NCI-H146 treated with DMSO at 0.1 percent for 48 hours (cell line): Measurements from ENCODE around the gene TRMT44.

Source experiments
- DNase-seq: peaks from one replicate; lab custom pipeline; 2025; ENCODE audit not compliant: unreplicated experiment; lab: John Stamatoyannopoulos, UW

Gene TRMT44

DNA sequence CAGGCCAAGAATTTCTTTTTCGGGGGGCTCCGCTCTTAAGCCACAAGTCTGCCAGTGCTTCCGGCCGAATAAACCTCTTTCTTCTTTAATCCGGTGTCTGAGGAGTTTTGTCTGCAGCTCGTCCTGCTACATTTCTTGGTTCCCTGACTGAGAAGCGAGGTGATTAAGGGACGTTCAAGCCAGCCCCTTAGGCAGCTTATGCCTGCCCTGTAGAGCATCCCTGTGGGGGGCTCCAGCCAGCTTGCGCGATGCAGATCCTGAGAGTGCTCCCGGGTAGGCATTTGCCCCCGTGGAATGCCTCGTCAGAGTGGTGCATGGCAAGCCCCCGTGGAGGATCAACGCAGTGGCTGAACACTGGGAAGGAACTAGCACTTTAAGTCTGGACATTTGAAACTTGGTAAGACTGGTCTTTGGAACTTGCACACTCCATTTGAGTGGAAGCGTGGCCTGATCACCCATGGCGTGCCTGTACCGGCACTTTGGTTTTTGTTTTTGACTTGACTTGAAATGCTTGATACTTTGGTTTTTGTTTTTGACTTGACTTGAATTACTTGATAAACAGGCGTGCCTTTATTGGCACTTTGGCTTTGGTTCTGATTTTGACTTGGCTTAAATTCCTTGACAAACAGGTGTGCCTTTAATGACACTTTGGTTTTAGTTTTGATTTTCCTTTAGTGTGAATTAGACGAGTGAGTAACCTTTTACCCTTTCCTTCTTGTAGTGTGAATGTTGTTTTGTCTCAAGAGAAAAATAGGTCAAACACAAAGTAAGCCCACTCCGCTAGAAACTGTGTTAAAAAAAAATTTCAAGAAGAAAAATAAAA is 6.1 kb upstream of the TRMT44 start:
- DNase-seq, result no peak

DNA sequence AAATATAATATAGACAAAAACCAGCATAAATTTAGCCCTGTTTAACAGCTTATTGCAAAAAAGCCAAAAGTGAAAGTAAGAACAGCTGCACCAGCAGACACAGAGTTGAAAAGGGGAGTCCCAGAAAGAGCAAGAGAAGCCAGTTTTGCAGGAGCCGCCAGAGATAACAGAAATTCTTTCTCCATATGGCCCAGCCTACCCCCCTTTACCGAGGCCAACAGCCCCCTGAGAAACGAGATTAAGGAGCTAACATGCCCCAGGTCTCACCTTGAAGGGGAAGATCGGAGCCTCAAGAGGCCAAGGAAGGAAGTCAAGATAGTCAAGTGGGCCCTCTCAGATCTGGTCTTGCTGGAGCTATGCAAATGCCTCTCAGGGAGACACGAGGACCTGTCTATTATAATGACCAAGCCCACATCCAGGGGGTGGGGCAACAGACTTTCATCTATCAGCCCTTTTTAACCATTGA is 4.9 kb upstream of the TRMT44 start:
- DNase-seq, result no peak

DNA sequence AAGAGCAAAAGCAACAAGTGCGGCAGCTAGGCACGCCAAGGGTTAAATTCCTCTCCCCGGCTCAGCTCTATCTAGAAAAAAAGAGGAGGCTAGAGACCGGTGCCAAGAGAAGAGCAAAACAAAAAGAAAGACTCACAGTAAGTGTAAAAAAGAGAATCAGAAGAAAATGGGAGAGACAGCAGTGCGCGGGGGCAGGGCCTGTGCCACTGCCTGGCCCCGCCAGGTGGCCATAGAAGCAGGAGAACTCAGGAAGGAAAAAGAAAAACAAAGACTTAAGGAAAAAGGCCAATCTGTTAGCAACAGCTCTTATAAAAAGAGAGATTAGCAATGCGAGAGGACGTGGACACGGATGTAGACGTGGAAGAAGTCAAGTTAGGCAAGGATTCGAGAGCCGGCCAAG is 3.3 kb upstream of the TRMT44 start:
- DNase-seq, result no peak

DNA sequence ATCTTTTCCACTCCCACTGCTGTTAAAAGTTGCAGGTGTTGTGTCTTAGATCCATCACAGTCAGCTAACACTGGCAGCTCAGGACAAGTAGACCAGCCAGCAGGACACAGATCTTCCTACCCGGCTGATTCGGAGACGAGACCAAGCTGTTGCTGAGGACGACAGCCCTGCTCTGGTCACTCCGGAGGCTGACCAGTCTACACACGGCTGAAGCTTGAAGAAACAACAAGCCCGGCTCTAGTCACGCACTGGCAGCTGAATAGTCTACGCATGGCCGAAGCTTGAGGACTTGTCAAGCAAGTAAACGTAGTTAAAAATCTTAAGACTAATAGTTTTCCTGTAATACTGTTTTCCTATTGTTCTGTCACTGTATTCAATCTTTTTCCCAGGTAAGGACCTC is 1.8 kb upstream of the TRMT44 start:
- no peak for DNase-seq

DNA sequence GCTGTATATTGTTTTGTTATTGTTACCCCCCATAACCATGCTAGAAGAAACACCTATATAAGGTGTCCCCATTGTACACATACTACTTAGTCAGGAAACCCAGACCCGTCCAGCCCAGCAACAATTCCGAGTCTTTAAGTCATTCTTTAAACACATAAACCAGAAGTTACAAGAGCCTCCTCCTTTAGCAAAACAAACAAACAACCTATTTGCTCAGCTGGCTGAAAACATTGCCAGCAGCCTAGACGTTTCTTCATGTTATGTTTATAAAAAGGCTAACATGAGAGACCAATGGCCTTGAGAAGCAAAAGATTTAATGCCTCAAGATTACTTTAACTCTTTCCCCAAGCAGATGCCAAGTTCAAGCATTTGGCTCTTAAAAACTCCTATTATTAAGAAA is 1.4 kb upstream of the TRMT44 start:
- no peak for DNase-seq

DNA sequence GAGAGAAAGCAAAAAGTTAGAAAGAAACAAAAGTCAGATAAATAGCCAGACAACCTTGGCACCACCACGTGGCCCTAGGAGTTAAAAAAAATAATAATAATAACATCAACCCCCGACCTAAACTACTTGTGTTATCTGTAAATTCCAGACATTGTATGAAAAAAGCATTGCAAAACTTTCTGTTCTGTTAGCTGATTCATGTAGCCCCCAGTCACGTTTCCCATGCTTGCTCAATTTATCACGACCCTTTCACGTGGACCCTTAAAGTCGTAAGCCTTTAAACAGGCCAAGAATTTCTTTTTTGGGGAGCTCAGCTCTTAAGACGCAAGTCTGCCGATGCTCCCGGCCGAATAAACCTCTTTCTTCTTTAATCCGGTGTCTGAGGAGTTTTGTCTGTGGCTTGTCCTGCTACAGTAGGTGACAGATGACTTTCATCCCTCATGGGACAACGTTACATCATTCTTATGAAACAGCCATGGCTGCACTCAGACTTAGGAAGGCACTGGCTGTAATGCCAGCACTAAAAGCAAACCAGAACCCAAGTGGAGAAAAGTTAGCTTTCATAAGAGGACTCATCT is 574 bp upstream of the TRMT44 start:
- no peak for DNase-seq

DNA sequence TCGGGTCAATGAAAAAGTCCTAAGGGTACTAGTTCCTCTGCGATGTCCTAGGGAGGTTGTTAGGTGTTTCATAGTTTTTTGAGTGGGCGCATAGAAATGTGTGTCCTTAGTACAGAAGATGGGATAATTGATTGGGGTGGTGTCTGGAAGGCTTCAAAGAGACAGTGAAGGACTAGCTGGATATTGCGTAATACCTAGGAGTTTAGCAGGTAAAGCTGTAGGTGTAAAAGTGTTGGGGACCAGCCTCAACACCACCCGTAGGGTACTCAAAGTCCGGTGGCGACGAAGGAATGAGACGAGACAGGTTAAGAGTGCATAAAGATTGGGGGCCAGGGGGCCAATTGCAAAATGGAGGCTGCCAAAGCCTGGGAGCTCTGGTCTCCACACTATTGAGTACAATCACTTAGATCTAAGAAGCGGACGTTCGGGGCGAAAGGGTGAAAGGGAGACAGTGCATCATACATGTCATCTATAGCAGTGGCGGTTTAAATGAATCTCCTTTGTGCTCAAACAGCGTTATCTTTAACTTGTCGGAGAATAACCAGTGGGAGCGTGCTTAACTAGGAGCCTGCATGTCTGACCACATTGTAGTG is 1.0 kb downstream of the TRMT44 start:
- DNase-seq, result no peak

DNA sequence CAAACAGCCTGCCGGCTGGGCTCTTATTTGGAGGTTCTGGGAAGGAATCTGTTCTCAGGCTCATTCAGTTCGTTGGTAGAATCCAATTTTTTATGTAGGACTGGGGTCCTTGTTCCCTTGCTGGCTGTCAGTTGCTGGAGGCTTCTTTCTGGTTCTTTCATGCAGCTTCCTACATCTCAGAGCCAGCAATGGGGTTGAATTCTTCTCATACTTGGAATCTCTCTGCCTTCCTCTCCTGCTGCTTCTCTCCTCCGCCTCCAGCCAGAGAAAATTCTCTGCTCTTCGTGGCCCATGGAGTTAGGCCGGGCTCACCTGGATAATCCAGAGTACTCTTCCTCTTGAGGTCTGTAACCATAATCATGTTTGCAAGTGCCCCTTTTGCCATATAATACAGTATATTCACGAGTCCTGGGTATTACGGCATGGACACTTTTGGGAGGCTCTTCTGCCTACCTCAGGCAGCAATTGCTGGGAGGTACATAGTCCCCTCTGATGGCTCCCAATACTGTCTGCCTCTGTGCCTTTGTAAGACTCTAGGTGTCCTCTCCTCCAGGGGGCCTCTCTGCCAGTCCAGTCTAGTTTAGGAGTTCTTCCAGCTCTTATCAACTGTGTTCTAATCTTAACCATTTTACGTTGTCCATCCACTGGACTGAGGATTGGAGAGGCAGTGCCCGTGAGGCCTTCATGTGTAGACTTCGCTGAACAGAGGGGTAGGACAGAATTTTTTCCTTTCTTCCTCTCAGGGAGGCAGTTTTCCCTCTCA is 2.2 kb downstream of the TRMT44 start:
- no peak for DNase-seq

DNA sequence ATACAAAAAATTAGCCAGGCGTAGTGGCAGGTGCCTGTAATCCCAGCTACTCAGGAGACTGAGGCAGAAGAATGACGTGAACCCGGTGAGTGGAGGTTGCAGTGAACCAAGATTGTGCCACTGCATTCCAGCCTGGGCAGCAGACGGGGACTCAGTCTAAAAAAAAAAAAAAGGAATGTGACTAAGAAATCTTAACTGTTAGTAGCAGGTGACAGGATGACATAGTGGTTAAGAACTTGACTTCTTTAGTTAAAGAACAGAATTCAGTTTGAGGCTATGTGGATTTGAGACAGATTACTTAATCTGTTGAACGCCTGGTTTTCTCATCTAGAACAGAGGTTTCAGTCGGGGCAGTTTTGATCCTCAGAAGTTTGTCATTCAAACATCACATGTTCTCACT is 3.2 kb downstream of the TRMT44 start:
- DNase-seq, result no peak

DNA sequence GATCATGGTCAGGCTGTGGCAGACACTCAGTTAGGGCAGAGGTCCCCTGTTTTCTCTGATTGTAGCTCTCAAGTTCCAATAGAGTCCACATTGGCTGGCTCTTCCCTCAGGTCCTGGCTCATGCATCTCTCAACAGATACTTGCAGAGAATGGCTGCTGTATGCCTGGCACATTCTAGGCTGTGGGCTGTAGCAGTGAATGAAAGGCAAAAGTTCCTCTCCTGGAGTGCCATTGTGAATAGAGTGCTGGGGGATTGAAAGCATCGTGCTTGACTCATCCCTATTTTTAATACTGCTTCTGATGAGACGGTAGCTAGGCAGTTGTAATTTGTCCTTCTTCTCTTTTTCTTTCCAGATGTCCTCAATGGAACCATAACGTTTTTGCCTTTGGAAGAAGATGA is 5.5 kb downstream of the TRMT44 start:
- no peak for DNase-seq

DNA sequence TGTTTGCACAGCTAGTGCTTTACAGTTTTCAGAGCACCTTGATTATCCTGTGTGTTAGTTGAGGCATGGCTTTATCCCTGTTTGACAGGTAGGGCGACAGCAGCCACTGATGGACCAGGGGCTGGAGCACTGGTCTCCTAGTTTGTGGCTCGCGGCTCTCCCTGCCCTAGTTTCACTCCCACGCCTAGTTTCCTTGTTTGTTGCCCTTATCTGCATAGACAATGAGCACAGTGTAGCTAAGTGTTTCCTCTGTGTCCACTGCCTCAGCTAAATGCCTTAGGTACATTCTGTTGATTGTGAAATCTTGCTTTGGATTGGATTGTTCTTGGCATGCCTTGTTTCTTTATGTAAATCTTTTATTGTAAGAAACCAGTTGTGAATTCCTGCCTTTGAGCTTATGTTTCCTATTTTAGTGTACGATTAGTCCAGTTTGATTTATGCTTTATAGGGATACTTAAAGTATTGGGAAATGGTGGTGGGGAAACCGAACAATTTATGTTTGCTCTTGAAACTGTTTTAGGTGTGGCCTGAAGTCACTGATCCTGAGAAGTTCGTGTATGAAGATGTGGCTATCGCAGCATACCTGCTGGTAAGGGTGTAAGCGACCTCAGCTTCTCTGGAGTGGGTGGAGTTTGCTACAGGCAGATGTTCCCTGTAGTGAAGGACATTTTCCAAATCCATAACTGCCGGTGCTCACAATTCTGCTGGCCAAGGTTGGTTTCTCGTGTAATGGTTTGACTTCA is 11.0 kb downstream of the TRMT44 start:
- no peak for DNase-seq

DNA sequence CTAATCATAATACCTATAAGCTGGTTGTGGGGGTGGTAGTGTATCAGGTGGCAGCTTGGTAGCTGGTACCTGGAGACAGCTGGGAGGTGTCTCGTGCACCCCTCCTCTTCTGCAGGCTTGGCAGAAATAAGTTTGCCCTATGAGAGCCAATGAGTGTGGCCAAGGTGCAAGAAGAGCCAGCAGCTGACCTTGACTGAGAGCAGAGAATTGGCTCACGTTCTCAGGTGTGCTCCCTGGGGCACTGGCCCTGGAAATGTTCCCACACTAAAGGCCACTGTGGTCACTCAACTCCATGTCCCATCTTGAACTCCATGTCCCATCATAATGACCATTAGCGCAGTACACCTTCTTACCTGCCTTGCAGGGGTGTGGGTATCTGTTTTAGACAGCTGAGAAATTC is 13.4 kb downstream of the TRMT44 start:
- no peak for DNase-seq

DNA sequence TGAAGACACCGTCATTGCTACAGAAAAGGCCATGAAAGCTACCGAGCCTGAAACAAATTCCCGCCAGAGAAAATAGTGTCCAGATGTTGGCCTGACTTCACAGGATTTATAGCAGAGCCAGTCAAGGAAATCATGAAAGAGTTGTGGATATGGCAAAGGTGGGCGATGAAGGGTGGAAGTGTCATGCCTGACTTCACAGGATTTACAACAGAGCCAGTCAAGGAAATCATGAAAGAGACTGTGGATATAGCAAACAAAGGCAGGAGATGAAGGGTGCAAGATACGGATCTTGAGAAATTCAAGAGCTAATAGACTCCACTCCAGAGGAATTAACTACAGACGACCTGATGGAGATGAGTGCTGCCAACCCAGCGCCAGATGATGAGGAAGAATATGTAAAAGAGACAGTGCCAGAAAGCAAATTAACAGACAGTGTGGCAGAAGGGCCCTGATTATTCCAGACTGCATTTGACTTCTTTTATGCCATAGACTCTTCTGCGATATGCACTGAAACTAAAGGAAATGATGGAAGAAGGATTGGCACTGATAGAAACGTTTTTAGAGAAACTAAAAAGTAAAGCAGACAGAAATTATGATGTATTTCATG is 17.2 kb downstream of the TRMT44 start:
- DNase-seq, result no peak

DNA sequence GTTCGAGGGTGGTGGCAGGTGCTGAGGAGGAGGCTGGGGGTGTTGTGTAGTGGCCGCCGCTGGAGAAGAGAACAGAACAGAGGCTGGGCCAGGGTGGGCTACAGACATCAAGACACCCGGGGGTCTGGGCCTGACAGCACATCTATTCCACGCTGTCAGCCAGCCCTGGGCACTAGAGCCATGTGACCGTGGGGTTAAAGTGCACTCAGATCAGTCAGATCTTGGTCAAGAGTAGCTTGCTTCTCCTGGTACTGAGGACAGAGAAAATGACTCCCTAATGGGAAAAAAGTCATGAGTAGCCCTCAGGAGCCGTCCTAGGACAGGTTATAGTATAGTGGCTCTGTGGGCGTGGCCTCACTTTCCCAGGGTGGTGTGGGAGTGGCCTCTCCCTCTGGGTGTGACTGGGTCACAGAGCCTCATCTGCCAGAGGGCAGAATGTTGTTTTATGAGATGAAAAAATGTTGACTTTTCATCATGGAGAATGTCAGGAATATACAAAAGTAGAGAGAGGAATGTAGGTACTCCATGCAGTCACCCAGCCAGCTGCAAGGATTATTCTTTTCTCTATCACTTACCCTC is 19.4 kb downstream of the TRMT44 start:
- no peak for DNase-seq

DNA sequence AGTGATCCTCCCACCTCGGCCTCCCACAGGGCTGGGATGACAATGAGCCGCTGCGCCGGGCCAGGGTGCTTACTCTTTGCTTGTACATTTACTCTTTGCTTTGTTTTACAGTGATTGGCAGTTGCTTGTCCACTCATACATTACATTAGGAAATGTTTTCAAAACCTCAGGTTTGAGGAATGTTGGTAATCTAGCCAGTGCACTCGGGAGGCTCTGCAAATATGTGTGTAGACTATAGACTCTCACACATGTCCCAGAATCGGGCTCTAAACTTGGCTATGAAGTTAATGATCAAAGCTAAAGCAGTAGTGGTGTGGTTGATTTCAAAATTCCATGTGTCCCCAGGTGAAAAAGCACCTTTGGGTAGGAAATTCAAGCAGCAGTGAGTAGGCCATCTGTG is 20.5 kb downstream of the TRMT44 start:
- no peak for DNase-seq

DNA sequence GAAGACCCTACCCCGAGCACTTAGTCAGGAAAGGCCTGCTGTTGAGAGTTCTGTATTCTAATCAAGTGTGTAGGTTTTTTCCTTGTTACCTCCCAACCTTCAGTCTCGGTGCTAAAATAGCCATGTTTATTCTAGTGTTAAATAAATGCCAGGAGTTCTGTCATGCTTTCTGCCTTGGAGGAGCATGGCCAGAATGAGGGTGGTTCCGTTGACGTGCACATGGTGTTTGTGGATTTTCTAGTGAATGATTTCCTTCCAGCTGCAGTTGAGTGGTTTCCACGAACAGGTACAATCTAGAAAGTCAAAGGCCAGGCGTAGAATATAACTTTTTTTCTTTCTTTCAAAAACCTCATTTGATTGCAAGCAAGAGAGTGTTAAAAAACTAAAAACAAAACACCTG is 21.0 kb downstream of the TRMT44 start:
- no peak for DNase-seq

DNA sequence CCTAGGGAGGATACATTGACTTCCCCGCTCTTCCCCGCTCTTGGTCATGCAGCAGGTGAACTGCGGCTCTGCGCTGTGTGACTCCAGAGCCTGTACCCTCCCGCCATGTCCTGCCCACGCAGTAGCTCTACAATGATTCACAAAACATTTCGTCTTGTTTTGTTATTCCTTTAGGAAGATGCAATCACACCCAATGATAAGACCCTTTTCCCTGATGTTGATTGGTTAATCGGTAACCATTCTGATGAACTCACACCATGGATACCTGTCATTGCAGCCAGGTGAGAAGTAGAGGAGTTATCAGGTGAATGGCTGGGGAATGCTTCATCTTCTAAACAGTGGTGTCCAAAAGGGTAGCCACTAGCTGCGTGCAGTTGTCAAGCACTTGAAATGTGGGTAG is 23.2 kb downstream of the TRMT44 start:
- no peak for DNase-seq

DNA sequence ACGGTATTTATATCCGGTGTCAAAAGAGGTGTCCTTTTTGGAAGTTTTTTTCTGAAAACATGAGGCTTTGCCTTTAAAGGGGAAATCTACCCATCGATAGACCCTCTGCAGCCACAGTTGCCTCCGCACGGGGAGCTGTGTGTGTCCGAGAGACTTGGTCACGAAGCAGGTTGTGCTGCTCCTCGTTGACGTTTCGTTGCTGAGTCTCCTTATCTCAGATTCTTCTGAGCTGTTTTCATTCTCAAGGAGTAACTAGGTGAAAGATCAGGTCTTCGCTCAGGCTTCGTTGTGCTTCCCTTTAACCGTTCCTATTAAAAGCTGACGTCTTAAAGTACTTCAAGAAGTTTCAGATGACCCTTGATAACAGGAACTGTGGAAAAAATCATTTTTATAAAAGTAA is 23.8 kb downstream of the TRMT44 start:
- DNase-seq, result no peak

DNA sequence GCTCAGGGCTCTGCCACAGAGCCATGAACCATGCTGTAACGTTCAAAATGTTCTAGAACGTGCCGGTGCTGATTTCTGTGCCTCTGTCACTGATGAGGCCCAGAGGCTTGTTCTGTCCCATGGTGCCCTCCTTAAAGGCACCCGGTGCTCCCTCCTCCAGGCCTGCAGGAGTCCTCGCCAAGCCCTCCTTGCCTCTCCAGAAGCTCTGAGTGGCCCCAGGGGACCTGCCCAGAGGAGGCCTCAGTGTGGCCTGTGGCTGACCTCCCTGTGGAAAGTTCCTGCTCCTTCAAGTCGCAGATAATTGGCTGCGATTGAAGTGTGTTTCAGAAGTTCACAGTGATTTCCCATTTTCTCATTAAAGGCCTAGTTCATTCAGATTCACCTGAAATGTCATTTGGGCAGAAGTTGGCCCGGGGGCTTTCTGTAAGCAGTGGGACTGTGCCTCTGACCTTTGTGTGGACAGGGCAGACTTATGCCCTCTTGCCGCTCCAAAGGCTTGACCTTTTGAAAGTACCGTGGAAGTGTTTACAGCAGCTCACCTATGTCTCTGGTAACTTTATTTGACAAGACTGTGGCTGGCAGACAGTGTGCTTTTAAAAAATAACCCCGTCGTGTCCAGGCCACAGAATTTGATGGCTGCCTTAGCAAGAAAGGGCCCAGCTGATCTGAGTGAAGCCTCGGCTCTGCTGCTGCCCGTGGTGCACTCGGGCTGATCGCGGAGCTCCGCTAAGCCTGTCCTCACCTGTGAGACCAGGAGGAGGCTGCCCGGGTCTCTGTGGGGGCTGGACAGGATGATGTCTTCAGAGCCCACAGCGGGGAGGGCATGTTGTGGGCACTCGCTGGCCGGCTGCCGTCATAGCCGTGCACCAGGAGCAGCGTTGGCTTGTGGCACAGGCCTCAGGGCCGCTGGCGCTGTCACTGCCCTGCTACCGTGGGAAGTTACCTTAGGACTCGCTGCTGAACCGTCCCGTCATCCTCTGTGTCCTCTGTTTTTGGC is 25.3 kb downstream of the TRMT44 start:
- no peak for DNase-seq
